NOMO-1 (cell line): Measurements from ENCODE around the gene SIN3B.

ENCODE experiments used
- DNase-seq, 2 experiments: peaks; one replicate each; lab custom pipeline; 2025; ENCODE audit not compliant: unreplicated experiment in 2 of 2; lab: John Stamatoyannopoulos, UW

Gene SIN3B

DNA sequence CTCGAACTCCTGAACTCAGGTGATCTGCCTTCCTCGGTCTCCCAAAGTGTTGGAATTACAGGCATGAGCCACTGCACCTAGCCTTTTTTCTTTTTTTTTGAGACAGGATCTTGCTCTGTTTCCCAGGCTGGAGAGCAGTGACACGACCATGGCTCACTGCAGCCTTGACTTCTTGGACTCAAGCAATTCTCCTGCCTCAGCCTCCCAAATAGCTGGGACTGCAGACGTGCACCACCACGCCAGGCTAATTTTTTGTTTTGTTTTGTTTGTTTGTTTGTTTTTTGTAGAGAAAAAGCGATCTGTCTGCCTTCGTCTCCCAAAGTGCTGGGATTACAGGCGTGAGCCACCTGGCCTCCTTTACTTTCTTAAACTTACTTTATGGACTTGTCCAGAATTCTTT, 6.5 kb upstream of the SIN3B start:
- no peak for DNase-seq

DNA sequence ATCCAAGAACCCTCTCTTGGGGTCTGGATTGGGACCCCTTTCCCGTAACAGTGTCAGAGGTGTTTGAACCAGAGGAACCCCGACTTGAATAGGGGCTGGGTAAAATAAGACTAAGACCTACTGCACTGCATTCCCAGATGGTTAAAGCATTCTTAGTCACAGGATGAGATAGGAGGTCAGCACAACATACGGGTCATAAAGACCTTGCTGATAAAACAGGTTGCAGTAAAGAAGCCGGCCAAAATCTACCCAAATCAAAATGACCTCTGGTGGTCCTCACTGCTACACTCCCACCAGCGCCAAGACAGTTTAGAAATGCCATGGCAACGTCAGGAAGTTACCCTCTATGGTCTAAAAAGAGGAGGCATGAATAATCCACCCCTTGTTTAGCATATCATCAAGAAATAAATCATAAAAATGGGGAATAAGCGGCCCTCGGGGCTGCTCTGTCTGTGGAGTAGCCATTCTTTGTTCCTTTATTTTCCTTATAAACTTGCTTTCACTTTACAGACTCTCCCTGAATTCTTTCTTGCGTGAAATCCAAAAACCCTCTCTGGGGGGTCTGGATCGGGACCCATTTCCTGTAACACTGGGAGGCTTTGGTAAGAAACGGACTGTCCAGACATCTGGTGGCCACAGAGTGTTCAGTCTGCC, 4.4 kb upstream of the SIN3B start:
- no peak for DNase-seq

DNA sequence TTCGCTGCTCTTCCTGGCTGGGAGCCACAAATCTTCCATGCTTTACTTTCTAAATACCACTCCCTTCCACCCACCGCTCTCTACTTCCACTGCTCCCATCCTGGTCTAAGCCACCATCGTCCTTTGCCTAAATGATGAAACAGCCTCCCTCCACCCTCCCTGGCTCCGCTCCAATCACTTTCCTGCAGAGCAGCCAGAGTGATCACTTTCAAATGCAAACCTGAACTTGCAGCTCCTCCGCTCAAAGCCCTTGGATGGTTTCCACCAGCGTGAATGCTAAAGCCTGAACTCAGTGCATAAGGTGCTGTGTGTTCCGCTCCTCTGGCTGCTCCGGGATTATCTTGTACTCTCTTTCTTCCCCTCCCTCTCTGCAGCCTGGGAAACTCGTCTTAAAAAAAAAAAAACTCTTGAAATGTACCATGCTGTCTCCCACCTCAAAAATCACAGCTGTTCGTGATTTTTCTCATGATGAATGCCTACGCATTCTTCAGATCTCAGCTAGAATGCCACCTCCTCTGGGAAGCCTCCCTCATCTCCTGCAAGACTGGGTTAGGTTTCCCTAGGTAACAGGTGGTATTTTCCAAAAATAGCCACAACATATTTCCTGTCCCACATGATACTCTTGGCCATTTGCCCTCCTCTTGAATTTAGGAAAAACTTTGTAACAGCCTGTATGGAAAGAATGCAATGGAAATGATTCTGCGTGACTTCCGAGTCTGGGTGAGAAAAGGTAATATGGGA, 3.7 kb upstream of the SIN3B start:
- no peak for DNase-seq

DNA sequence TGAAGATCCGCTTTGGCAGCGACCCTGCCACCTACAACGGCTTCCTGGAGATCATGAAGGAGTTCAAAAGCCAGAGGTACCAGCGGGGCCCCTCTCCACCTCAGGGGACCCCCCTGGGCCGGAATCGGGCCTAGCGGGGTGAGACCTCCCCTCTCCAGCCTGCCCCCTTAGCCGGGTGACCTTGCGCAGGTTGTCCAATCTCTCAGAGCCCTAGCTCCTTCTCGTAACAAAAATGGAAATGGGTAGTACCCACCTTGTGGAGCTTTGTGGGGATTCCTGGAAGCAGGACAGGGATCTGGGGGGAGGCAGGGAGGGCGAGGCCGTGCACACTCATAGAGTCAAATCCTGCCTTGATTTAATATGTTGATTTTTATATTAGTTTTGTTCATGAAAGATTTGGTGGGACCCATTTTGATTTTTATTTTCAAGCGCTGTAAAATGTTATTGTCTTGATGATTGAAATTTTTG, 658 bp downstream of the SIN3B start:
- DNase-seq, result no peak

DNA sequence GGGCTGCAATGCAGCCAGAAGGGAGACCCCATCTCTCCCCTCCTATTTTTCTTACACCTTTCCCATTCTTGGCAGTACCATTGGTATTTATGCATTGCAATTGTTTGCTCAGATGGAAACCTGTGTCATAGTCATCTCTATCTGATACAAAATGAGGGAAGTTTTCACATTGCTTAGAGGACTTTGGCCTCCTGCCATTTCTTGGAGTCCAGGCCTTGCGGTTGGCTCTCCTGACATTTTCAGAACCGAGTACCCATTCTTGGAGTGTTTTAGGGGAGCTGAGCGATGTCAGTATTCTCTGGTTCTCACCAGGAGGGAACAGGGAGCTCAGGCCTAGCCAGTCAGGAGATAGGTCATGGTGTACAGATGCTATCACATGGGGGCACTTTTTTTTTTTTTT, 1.5 kb downstream of the SIN3B start:
- DNase-seq, result no peak

DNA sequence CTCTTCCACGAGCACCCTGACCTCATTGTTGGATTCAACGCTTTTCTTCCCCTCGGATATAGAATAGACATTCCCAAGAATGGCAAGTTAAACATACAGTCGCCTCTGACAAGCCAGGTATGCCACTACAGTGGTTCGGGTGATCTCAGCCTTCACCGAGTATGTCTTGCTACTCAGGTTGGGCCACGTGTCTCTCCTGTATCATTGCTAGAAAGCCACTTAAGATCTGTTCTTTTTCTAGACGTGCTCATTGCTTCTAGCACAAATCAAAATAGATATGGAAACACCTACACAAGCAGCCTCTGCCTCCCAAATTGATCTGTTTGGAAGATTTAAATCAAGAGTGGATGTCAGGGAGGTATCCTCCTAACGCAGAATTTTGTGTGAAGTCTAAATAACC, 2.3 kb downstream of the SIN3B start:
- no peak for DNase-seq

DNA sequence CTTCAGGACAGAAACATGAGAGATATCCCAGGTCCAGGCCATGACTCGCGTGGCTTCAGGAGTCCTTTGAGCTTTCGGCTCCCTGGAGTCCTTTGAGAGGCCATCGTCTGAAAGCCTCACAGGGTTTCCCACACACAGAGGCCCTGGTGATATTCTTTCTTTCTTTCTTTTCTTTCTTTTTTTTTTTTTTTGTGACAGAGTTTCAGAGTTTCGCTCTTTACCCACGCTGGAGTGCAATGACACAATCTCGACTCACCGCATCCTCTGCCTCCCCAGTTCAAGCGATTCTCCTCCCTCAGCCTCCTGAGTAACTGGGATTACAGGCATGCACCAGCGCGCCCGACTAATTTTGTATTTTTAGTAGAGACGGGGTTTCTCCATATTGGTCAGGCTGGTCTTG, 5.5 kb downstream of the SIN3B start:
- DNase-seq, result no peak

DNA sequence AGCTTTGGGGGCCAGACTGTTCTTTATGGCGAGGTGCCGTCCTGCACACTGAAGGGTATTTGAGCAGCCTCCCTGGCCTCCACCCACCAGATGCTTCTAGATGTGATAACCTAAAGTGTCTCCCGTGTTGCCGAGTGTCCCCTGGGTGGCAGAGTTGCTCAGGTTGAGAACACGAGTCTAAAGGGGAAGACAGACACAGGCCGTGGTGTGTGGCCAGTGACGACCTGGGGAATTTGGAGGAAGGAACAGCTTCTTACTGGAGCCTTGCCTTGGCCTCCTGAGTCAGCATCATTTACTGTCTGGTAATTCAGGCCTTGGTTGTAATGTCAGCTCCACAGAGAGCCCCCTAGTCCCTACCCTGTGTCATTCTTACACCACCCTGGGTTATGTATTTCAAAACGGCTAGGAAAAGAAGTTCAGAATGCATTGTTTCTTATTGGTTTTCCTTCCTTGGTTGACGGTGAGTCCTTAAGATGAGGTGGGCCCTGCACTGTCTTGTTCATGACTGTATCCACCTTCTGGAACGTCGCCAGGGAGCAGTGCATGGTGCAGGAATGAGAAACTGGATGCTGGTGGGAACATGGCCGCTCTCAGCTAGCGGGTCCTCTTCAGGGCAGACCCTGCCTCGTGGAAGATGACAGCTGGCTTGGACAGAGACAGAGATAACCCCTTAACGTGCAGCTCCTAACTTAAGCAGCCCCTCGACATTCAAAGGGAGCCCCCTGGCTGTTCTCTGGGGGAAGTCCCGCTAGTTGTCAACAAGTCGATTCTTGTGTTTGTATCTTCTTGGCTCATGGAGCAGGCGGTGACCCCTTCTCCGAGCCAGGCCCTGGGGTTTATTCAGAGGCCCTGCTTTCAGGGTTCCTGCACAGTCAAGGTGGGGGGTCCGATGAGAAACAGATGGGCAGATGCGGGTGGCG, 7.2 kb downstream of the SIN3B start:
- DNase-seq, result peak; percentile 14 to 19

DNA sequence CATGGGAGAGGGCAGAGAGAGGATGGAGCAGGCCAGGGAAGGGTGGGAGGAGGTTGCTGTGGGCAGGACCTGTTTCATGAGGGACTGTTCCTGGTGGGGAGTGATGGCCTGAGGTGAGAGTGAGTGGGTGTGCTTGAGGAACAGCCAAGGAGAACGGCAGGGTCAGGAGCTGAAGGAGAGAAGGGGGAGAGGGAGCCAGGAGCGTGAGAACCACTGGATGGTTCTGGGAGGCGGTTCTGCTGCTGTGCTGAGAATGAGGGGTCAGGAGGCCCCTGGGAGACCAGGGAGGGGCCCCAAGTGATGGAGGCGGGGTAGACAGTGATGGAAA, 7.8 kb downstream of the SIN3B start:
- no peak for DNase-seq

DNA sequence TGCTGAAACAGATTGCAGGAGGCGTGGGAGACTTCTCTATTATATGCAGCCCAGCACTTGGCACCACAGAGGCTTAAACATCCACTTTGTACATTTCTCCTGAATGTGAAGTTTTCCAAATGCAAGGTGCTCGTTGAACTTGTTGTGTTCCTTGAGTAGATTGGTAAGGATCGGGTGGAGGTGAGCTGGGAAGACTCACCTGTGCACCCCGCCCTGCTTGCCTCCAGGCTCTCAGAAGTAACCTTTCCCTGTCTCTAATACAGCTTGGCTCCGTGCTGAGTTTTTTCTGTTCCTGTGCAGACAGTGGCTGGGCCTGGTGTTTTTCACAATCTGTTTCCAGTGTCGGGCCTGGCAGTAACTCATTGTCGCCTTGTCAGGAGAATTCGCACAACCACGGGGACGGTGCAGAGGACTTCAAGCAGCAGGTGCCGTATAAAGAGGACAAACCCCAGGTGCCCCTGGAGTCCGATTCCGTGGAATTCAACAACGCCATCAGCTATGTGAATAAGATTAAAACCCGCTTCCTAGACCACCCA, 12.3 kb downstream of the SIN3B start:
- DNase-seq, result no peak

DNA sequence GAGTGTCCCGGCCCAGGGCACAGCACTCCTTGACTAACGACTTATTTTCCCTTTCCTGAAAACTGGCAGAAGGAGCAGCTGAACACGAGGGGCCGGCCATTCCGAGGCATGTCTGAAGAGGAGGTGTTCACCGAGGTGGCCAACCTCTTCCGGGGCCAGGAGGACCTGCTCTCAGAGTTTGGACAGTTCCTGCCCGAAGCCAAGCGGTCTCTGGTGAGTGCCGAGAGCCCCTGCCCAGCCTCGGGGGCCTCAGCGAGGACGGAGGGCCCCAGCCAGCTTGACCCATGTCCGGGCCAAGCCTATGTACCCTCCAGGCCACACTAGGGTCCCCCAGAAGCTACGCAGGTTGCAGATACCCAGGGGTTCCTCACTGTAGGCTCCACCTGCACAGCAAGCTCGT, 17.7 kb downstream of the SIN3B start:
- no peak for DNase-seq

DNA sequence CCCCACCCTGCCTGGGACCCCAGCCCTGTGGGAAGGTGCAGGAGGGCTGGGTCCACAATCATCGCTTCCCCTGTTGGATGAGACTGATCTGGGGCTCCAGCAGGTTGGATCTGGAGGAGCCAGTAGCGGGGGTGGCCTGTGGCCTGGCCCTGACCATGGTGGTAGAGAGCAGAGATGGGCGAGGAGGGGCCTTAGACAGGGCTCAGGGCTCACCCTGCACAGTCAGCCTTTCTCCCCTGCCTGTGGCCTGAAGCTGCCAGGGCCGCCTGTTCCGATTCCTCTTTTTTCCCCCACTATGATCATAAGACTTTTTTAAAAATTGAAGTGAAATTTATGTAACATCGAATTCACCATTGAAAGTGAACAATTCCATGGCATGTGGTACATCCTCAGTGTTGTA, 18.2 kb downstream of the SIN3B start:
- no peak for DNase-seq

DNA sequence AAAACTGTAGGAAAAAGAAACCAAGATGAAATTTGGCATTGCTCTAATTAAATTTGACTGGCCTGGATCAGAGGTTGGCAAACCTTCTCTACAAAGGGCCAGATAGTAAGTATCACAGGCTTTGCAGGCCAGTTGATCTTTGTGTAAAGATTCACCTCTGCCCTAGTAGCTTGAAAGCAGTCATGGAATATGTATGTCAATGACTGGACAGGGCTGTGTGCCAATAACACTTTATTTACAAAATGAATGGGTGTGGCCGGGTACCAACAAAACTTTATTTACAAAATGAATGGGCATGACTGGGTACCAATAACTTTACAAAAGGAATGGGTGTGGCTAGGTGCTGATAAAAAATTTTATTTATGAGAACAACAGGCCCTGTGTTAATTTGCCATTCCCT, 20.0 kb downstream of the SIN3B start:
- DNase-seq, result no peak

DNA sequence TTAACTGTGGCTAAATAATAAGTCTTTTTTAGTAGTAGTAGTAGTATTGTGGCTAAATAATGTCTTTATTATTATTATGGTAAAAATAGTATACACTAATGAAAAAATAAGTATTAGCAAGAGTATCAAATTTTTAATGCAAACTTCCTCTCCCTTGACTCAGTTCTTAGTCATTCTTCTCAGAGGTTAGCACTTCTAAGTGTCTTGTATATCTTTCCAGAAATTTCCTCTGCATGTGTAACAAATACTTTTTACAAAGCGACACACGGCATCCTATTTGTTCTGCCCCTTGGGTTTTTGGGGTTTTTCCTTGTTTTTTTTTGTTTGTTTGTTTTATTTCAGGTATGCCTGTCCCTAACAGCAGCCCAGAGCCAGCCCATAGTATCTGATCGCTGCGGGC, 20.9 kb downstream of the SIN3B start:
- no peak for DNase-seq

DNA sequence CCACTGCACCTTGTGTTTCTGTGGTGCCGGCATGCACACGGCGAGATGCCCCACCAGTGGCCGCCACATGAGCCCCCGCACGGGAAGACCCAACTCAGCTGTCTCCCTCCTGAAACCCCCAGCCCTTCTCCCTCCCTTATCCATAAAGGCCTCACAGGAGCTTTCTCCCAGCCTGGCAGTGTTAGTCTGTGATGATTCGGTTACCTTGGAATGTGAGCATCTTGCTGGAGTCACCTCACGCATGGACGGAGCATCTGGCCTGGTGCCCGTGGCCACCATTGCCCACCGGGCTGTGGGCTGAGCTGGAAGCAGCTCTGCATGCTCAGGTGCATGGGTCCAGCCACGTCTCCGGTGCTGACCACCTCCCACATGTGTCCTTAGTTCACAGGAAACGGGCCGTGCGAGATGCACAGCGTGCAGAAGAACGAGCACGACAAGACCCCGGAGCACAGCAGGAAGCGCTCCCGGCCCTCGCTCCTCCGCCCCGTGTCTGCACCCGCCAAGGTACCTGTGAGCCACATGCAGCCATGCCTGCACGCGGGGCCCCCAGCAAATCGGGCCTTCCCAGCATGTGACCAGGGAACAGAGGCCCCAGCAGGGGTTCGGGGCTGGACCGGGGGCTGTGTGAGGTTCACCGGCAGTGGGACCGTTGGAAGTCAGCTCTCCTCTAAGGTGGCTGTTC, 22.0 kb downstream of the SIN3B start:
- no peak for DNase-seq

DNA sequence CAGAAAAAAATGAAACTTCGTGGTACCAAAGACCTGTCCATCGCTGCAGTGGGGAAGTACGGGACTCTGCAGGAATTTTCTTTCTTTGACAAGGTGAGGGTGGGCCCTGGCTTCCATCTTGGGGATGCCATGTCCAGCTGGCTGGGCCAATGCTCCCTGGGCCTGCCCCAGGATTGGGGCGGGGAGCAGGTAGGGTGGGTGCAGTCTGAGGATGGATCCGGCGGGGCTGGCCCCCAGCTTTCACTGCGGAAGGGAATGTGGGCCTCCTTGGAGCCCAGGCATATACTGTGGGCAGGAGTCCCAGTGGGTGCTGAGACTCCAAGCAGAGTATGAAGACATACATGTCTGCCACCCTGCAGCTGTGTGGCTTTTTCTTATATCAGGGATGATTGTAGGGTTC, 23.9 kb downstream of the SIN3B start:
- no peak for DNase-seq

DNA sequence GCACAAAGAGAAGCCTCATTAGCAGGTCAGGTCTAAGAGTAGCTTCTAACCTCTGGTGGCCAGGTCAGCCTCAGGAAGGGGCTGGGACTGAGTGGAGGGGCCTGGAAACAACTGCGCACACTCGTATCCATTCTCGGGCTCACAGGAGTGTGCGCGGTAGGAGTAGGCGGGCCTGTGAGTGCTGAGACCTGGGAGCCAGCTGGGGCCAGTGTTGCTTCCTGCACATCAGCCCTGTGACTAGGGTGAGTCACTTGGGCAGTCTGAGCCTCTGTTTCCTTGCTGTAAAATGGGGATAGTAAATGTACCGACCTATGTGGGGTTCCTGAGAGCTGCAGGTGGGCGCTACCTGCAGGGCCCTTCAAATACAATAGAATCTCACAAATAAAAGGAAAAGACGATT, 26.9 kb downstream of the SIN3B start:
- DNase-seq, result no peak

DNA sequence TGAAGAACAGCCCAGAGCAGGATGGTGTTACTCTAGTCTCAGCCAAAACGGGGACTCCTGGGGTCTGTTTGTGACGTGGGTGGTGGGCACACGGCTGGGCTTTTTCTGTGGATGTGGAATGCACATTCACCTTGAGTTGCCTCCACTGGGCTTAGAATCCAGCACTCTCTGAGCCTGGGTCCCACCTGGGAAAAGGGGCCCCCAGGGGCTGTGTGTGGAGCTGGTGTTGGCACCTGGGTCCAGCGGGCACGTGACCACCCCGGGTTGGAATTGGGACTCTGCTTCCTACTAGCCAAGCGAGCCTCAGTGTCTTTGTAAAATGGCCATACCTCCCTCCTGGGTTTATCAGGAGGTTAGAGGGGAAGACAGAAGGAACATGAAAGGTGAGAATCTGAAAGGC, 30.4 kb downstream of the SIN3B start:
- no peak for DNase-seq

DNA sequence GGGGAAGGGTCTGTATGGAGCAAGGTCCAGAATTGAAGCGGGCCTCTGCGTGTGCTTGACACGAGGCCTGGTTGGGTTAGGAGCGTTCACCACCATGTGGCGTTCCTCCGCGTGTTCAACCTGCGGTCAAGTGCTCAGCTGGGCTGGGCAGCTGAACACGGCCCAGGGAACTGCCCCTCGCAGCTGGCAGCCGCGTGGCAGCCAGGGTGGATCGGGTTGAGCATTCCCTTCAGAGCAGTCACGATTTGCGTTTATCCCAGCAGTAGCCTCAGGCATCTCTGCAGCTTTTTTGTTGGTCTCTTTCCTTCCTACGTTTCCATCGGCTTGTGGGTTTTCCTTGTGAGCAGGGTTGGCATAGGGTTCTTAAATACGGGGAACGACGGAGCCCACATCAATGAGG, 30.9 kb downstream of the SIN3B start:
- no peak for DNase-seq

DNA sequence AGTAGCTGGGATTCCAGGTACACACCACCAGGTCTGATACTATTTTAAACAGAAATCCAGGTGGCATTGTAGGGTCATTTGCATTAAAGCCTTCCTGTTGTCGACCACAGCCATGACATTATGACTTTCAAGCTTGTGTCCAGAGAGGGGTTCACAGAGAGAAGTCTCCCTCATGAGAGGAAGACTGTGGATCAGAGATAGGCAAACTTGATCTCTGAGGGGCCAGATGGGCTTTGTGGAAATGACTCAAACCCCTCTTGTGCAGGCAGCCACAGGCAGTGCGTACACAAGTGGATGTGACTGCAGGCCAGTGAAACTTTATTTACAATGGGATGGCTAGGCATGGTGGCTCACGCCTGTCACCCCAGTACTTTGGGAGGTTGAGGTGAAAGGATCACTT, 31.8 kb downstream of the SIN3B start:
- DNase-seq, result no peak

DNA sequence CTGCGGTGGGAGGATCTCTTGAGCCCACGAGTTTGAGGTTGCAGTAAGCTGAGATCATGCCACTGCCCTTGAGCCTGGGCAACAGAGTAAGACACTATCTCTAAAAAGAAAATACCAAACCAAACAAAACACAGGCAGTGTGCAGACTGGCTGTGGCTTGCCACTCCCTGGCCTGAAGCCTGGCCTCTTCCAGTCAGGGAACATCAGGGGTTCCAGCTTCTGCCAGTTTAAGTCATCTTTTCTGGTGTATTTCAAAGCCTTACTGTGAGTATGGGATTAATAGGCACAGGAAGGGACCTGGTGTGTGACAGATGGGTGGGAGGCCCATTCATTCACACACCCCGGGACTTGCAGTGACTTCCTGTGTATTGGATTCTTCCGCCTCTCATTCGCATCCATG, 32.6 kb downstream of the SIN3B start:
- no peak for DNase-seq
